Suprapubic skin (tissue), 4 donors: ENCODE measurements around the gene POU6F1.

ENCODE experiments used
- EP300 ChIP-seq: sonication (generic); formaldehyde crosslinking; IDR thresholded peaks from one replicate; pipeline ENCODE4 v1.6.1; 2017; ENCODE audit warnings: antibody characterized with exemption
- POLR2AphosphoS5 ChIP-seq, 3 donors: sonication (generic); formaldehyde crosslinking; IDR thresholded peaks; one replicate each; pipeline ENCODE4 v1.6.1; 2017; ENCODE audit warnings: antibody characterized with exemption in 3 of 3
- TF ChIP-seq, protein P1 (sequence below), 2 donors: fragments of 200-600 bp in 1 of 2; fragments of 450-650 bp in 1 of 2; sonication (generic) in 1 of 2; IDR thresholded peaks; one replicate each; pipeline ENCODE4 v1.5.1; 2016 to 2019; ENCODE audit warnings: antibody characterized with exemption in 2 of 2, mild to moderate bottlenecking in 1 of 2, moderate library complexity in 1 of 2

GRCh38 chr12:51147309-51147708 is 70.6 kb downstream of the POU6F1 start:
- TF ChIP-seq POLR2AphosphoS5 (IDR thresholded peaks at IDR 0.05): no peak
- TF ChIP-seq, protein P1, sequence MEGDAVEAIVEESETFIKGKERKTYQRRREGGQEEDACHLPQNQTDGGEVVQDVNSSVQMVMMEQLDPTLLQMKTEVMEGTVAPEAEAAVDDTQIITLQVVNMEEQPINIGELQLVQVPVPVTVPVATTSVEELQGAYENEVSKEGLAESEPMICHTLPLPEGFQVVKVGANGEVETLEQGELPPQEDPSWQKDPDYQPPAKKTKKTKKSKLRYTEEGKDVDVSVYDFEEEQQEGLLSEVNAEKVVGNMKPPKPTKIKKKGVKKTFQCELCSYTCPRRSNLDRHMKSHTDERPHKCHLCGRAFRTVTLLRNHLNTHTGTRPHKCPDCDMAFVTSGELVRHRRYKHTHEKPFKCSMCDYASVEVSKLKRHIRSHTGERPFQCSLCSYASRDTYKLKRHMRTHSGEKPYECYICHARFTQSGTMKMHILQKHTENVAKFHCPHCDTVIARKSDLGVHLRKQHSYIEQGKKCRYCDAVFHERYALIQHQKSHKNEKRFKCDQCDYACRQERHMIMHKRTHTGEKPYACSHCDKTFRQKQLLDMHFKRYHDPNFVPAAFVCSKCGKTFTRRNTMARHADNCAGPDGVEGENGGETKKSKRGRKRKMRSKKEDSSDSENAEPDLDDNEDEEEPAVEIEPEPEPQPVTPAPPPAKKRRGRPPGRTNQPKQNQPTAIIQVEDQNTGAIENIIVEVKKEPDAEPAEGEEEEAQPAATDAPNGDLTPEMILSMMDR (IDR thresholded peaks at IDR 0.05): no peak
- no peak for TF ChIP-seq EP300
